Liver (tissue), 9 donors: Measurements from ENCODE around the gene CORO2B. TPM values are rescaled to one million over a fixed set of nuclear protein-coding genes. Genes with fewer than 3 reads are reported as not detected.

Experiments
- DNase-seq: peaks from one replicate; pipeline ENCODE4 v3.0.0-alpha.2; 2017; ENCODE audit warnings: low spot score
- H3K27ac ChIP-seq, 2 donors: one replicate each; pipeline ENCODE4 v1.7.0; 2013; ENCODE audit warnings: inconsistent platforms in 2 of 2, low read length in 2 of 2, control low read depth in 1 of 2, low read depth in 1 of 2, mild to moderate bottlenecking in 1 of 2
- H3K27me3 ChIP-seq, 4 donors: one replicate each; pipeline versions ENCODE4 v1.6.1 to v1.7.0; 2013; ENCODE audit warnings: low read length in 3 of 4, inconsistent platforms in 1 of 4, mild to moderate bottlenecking in 1 of 4, moderate library complexity in 1 of 4; ENCODE audit not compliant: control insufficient read depth in 4 of 4, insufficient read depth in 4 of 4
- H3K36me3 ChIP-seq, 4 donors: one replicate each; pipeline versions ENCODE4 v1.6.1 to v1.7.0; 2013; ENCODE audit warnings: low read length in 3 of 4, mild to moderate bottlenecking in 3 of 4, low read depth in 1 of 4, moderate library complexity in 1 of 4; ENCODE audit not compliant: control insufficient read depth in 4 of 4, insufficient read depth in 3 of 4
- H3K4me1 ChIP-seq, 4 donors: one replicate each; pipeline versions ENCODE4 v1.6.1 to v1.7.0; 2013; ENCODE audit warnings: low read length in 3 of 4, mild to moderate bottlenecking in 3 of 4, moderate library complexity in 1 of 4; ENCODE audit not compliant: control insufficient read depth in 4 of 4, insufficient read depth in 4 of 4
- H3K4me3 ChIP-seq, 3 donors: one replicate each; pipeline versions ENCODE4 v1.6.1 to v1.7.0; 2013; ENCODE audit warnings: low read length in 3 of 3, control low read depth in 1 of 3, low read depth in 1 of 3, mild to moderate bottlenecking in 1 of 3
- H3K9ac ChIP-seq, 2 donors: one replicate each; pipeline ENCODE4 v1.7.0; 2013; ENCODE audit warnings: low read length in 2 of 2, mild to moderate bottlenecking in 2 of 2, moderate library complexity in 2 of 2, control low read depth in 1 of 2, low read depth in 1 of 2
- H3K9me3 ChIP-seq, 4 donors: one replicate each; pipeline versions ENCODE4 v1.6.1 to v1.7.0; 2013; ENCODE audit warnings: low read length in 3 of 4; ENCODE audit not compliant: control insufficient read depth in 4 of 4
- ATF3 ChIP-seq: IDR thresholded peaks from 2 replicates; pipeline ENCODE4 v1.6.1; 2016; ENCODE audit warnings: antibody characterized with exemption
- CTCF ChIP-seq: fragments of 150-350 bp; IDR thresholded peaks from 2 replicates; pipeline ENCODE4 v1.5.1; 2017; ENCODE audit warnings: improper control_type of control experiment, low read depth, low read length; ENCODE audit not compliant: missing input control
- EGR1 ChIP-seq, 2 donors: IDR thresholded peaks; 2 replicates each; pipeline ENCODE4 v1.6.1; 2016 to 2018; ENCODE audit warnings: antibody characterized with exemption in 2 of 2, low read depth in 2 of 2
- FOXA1 ChIP-seq: IDR thresholded peaks from 2 replicates; pipeline ENCODE4 v1.6.1; 2016; ENCODE audit warnings: antibody characterized with exemption
- FOXA2 ChIP-seq: IDR thresholded peaks from 2 replicates; pipeline ENCODE4 v1.6.1; 2016; ENCODE audit warnings: antibody characterized with exemption
- GABPA ChIP-seq, 2 donors: IDR thresholded peaks in 1 of 2; conservative IDR thresholded peaks in 1 of 2; 2 replicates each; pipeline ENCODE4 v1.6.1; 2016; ENCODE audit warnings: antibody characterized with exemption in 2 of 2, mild to moderate bottlenecking in 1 of 2, moderate library complexity in 1 of 2
- HNF4A ChIP-seq, 2 donors: conservative IDR thresholded peaks; 2 replicates each; pipeline ENCODE4 v1.6.1; 2016; ENCODE audit warnings: antibody characterized with exemption in 2 of 2, mild to moderate bottlenecking in 2 of 2
- HNF4G ChIP-seq: IDR thresholded peaks from 2 replicates; pipeline ENCODE4 v1.6.1; 2016; ENCODE audit warnings: antibody characterized with exemption
- JUND ChIP-seq, 2 donors: IDR thresholded peaks; 2 replicates each; pipeline ENCODE4 v1.6.1; 2016; ENCODE audit warnings: antibody characterized with exemption in 2 of 2
- MAX ChIP-seq: IDR thresholded peaks from 2 replicates; pipeline ENCODE4 v1.6.1; 2016; ENCODE audit warnings: antibody characterized with exemption
- NR2F2 ChIP-seq: IDR thresholded peaks from 2 replicates; pipeline ENCODE4 v1.6.1; 2016; ENCODE audit warnings: antibody characterized with exemption
- RAD21 ChIP-seq, 2 donors: IDR thresholded peaks; 2 replicates each; pipeline ENCODE4 v1.6.1; 2016; ENCODE audit warnings: antibody characterized with exemption in 2 of 2, mild to moderate bottlenecking in 2 of 2
- REST ChIP-seq: IDR thresholded peaks from 2 replicates; pipeline ENCODE4 v1.6.1; 2016; ENCODE audit warnings: antibody characterized with exemption, mild to moderate bottlenecking
- RXRA ChIP-seq, 2 donors: IDR thresholded peaks; 2 replicates each; pipeline ENCODE4 v1.6.1; 2017 to 2018; ENCODE audit warnings: antibody characterized with exemption in 2 of 2, mild to moderate bottlenecking in 1 of 2
- SP1 ChIP-seq: IDR thresholded peaks from 2 replicates; pipeline ENCODE4 v1.6.1; 2018; ENCODE audit warnings: antibody characterized with exemption, mild to moderate bottlenecking
- TAF1 ChIP-seq: conservative IDR thresholded peaks from 2 replicates; pipeline ENCODE4 v1.6.1; 2016; ENCODE audit warnings: antibody characterized with exemption, mild to moderate bottlenecking
- YY1 ChIP-seq: IDR thresholded peaks from 2 replicates; pipeline ENCODE4 v1.6.1; 2016; ENCODE audit warnings: antibody characterized with exemption, mild to moderate bottlenecking
- ZBTB33 ChIP-seq: IDR thresholded peaks from 2 replicates; pipeline ENCODE4 v1.6.1; 2016; ENCODE audit warnings: antibody characterized with exemption
- WGBS: extraction: QIAGEN DNeasy Blood & Tissue Kit; methylation state at CpG from one replicate; pipeline ENCODE4 v1.1.7; 2013; 5-methylcytosine and 5-hydroxymethylcytosine counted together
- polyA plus RNA-seq, 2 donors: library from polyadenylated mRNA; stranded (reverse) in 1 of 2; unstranded in 1 of 2; fragments of 200-250 nt in 1 of 2; fragments of >200 nt in 1 of 2; fragmentation: Nextera tagmentation in 1 of 2; extraction: Ambion mirVana in 1 of 2; gene quantifications; one replicate each; pipeline versions ENCODE4 v1.2.1 to v1.2.3, GENCODE V29; 2013 to 2015
- total RNA-seq, 2 donors: library from RNA; depleted of rRNA; stranded (reverse); fragments of >200 nt; gene quantifications; one replicate each; pipeline ENCODE4 v1.2.3, GENCODE V29; 2014
- donor health status: healthy.
- donor health status: healthy.
- donor health status: healthy.
- donor health status: healthy.
- donor health status: healthy.

The CORO2B gene
- total and polyA plus RNA-seq, 4 donors, result 0.15 to 0.65 (median 0.52) TPM

- TF ChIP-seq REST, result no peak
- no peak for TF ChIP-seq ATF3
Measured at GRCh38 chr15:68561901-68562300, 16.9 kb upstream of the CORO2B start (continued).

- H3K27me3 ChIP-seq, result no peaks in the 10 kb centered on the region
- H3K4me3 ChIP-seq, result no peak overlapping the region
- no peak overlapping the region for H3K9ac ChIP-seq
- TF ChIP-seq EGR1 (IDR thresholded peaks at IDR 0.05; ENCODE audit: low read depth in 2 of 2) (no peak), MAX (no peak), RAD21 (IDR thresholded peaks at IDR 0.05) (no peak), HNF4A (conservative IDR thresholded peaks at IDR 0.05) (no peak), RXRA (IDR thresholded peaks at IDR 0.05) (no peak), HNF4G (no peak), ATF3 (no peak), YY1 (no peak), NR2F2 (no peak), CTCF (no peak), GABPA (IDR thresholded peaks at IDR 0.05 in 1 of 2, conservative IDR thresholded peaks at IDR 0.05 in 1 of 2) (no peak), TAF1 (no peak), SP1 (no peak), REST (no peak), JUND (IDR thresholded peaks at IDR 0.05) (no peak), FOXA1 (no peak), FOXA2 (no peak), ZBTB33 (no peak)
- H3K36me3 ChIP-seq, result no peaks in the 10 kb centered on the region
- H3K4me1 ChIP-seq, result peaks cover 1 to 8% (median 5%) of the 10 kb centered on the region in 4 donors
- WGBS, result 94% methylated on average over 5 of the region's 5 CpGs
- no peak overlapping the region for H3K27ac ChIP-seq
- H3K9me3 ChIP-seq, result no peaks in the 10 kb centered on the region
- no peak for DNase-seq
Measured at GRCh38 chr15:68564173-68564572, 14.6 kb upstream of the CORO2B start.
